Esophagus squamous epithelium (tissue), 4 donors: ENCODE results near the gene TMEM150B.

Experiments
- POLR2A ChIP-seq, 4 donors: fragments of 450-650 bp; IDR thresholded peaks; one replicate each; pipeline ENCODE4 v1.6.1; 2017; ENCODE audit warnings: antibody characterized with exemption in 4 of 4, mild to moderate bottlenecking in 4 of 4, moderate library complexity in 3 of 4
- TF ChIP-seq, protein P1 (sequence below), 6 experiments: fragments of 450-650 bp in 4 of 6; fragments of 200-600 bp in 2 of 6; sonication (generic) in 2 of 6; IDR thresholded peaks; one replicate each; pipeline ENCODE4 v1.5.1; 2016 to 2019; ENCODE audit warnings: antibody characterized with exemption in 6 of 6, mild to moderate bottlenecking in 4 of 6, moderate library complexity in 4 of 6

DNA sequence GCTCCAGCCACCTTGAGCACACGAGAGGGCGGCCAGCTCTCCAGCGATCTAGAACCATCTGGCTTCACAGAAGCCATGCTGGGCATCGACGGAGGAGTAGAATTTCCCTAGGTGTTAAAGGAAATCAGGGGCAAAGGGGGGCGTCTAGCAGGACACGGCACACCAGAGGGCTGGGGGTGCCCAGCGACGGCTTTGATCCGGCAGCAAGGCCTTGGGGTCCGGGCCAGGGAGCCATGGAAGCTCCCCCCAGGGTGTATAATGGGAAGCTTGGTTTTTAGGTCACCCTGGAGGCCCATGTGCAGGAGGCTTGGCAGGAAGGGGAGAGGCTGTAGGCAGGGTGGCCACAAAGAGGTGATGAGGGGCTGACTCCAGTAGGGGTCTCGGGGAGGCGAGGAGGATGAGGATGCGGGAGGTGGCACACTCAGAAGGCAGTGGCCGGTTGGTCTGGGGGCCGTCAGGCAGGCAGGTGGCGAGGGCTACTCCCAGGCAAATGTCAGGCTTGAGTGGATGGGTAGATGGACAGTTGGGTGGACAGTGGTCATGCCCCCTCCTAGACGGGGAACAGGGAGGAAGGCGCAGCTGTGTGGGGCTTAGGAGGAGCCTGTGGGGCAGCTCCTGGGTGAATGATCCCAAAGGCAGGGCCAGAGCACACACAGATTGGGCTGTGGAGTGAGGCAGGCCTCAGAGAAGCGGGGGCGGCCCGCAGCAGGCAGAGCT lies 20.1 kb upstream of the TMEM150B start:
- TF ChIP-seq, protein P1, sequence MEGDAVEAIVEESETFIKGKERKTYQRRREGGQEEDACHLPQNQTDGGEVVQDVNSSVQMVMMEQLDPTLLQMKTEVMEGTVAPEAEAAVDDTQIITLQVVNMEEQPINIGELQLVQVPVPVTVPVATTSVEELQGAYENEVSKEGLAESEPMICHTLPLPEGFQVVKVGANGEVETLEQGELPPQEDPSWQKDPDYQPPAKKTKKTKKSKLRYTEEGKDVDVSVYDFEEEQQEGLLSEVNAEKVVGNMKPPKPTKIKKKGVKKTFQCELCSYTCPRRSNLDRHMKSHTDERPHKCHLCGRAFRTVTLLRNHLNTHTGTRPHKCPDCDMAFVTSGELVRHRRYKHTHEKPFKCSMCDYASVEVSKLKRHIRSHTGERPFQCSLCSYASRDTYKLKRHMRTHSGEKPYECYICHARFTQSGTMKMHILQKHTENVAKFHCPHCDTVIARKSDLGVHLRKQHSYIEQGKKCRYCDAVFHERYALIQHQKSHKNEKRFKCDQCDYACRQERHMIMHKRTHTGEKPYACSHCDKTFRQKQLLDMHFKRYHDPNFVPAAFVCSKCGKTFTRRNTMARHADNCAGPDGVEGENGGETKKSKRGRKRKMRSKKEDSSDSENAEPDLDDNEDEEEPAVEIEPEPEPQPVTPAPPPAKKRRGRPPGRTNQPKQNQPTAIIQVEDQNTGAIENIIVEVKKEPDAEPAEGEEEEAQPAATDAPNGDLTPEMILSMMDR (IDR thresholded peaks at IDR 0.05), result no peak
- no peak for TF ChIP-seq POLR2A (IDR thresholded peaks at IDR 0.05)
